H1 (cell line): Measurements from ENCODE around the gene MED12L. TPM values are rescaled to one million over a fixed set of nuclear protein-coding genes. Genes with fewer than 3 reads are reported as not detected.

Experiments used
- ASH2L ChIP-seq: fragments of 200-600, 300-600 bp; sonication (generic); IDR thresholded peaks from one replicate; pipeline ENCODE4 v1.7.1; 2017; ENCODE audit warnings: low read length
- CEBPB ChIP-seq: IDR thresholded peaks from 2 replicates; pipeline ENCODE4 v1.6.1; 2012; ENCODE audit warnings: low read depth, low read length
- EP300 ChIP-seq, 2 experiments: IDR thresholded peaks; 1 replicate in 1 of 2; 2 replicates in 1 of 2; pipeline ENCODE4 v1.6.1; 2011 to 2012; ENCODE audit warnings: low read depth in 2 of 2, low read length in 2 of 2, mild to moderate bottlenecking in 2 of 2, borderline replicate concordance in 1 of 2, inconsistent platforms in 1 of 2, moderate library complexity in 1 of 2
- KDM4A ChIP-seq: IDR thresholded peaks from one replicate; pipeline ENCODE4 v1.7.1; 2012; ENCODE audit warnings: low read depth, mild to moderate bottlenecking, moderate library complexity, low read length, inconsistent platforms; ENCODE audit not compliant: severe bottlenecking
- RFX5 ChIP-seq: IDR thresholded peaks from 2 replicates; pipeline ENCODE4 v1.6.1; 2011; ENCODE audit warnings: low read depth, low read length, improper control_type of control experiment, borderline replicate concordance
- RXRA ChIP-seq: IDR thresholded peaks from 2 replicates; pipeline ENCODE4 v1.6.1; 2011; ENCODE audit warnings: low read depth, mild to moderate bottlenecking, low read length, moderate library complexity; ENCODE audit not compliant: insufficient read depth
- SP4 ChIP-seq: IDR thresholded peaks from 2 replicates; pipeline ENCODE4 v1.6.1; 2012; ENCODE audit warnings: low read length, inconsistent platforms
- SUZ12 ChIP-seq: fragments of 200-600 bp; sonication (generic); IDR thresholded peaks from 2 replicates; pipeline ENCODE4 v1.6.1; 2012; ENCODE audit warnings: mild to moderate bottlenecking, inconsistent platforms, low read length, moderate library complexity, mixed read lengths
- polyA plus RNA-seq, 7 experiments: library from polyadenylated mRNA; depleted of rRNA in 3 of 7; stranded (reverse) in 5 of 7; unstranded in 2 of 7; fragments of >200 nt in 5 of 7; fragments of 200-250 nt in 2 of 7; gene quantifications; 1 replicate in 5 of 7; 2 replicates in 1 of 7; 4 replicates in 1 of 7; pipeline versions ENCODE4 v1.2.1 to v1.2.3, GENCODE V29; 2011 to 2013; ENCODE audit warnings: missing spikeins in 2 of 7, mixed read lengths in 2 of 7
- total RNA-seq: library from RNA; stranded (reverse); fragmentation: NEBNext Ultra II Directional; extraction: Animal tissue kit (Norgen Biotek cat#: 25700); gene quantifications from 2 replicates; pipeline ENCODE4 v1.2.1, GENCODE V29; 2021

MED12L gene
- total and polyA plus RNA-seq, 2 of the 8 experiments (the other 6 are each of a cell fraction or from before 2014, with no cell fraction given), result 3.6 to 26.2 TPM

GRCh38 chr3:151460774-151461450 is 375.4 kb downstream of the MED12L start, which contains the start of gene IGSF10 (continued):
- peak; percentile 77 for TF ChIP-seq KDM4A
- peak; percentile 46 for TF ChIP-seq ASH2L
- no peak for TF ChIP-seq RFX5
- no peak for TF ChIP-seq EP300 (IDR thresholded peaks at IDR 0.05; ENCODE audit: borderline replicate concordance in 1 of 2, low read depth in 2 of 2, low read length in 2 of 2)
- TF ChIP-seq SUZ12, result no peak
- TF ChIP-seq SP4, result no peak
- no peak for TF ChIP-seq CEBPB
- no peak for TF ChIP-seq RXRA
- TF ChIP-seq, all 59 proteins: peak for 3
